Liver (tissue), 9 donors: ENCODE data around the gene HCCS. TPM values are rescaled to one million over a fixed set of nuclear protein-coding genes. Genes with fewer than 3 reads are reported as not detected.

Experiments used
- DNase-seq: peaks from one replicate; pipeline ENCODE4 v3.0.0-alpha.2; 2017; ENCODE audit warnings: low spot score
- H3K27ac ChIP-seq, 2 donors: one replicate each; pipeline ENCODE4 v1.7.0; 2013; ENCODE audit warnings: inconsistent platforms in 2 of 2, low read length in 2 of 2, control low read depth in 1 of 2, low read depth in 1 of 2, mild to moderate bottlenecking in 1 of 2
- H3K27me3 ChIP-seq, 4 donors: one replicate each; pipeline versions ENCODE4 v1.6.1 to v1.7.0; 2013; ENCODE audit warnings: low read length in 3 of 4, inconsistent platforms in 1 of 4, mild to moderate bottlenecking in 1 of 4, moderate library complexity in 1 of 4; ENCODE audit not compliant: control insufficient read depth in 4 of 4, insufficient read depth in 4 of 4
- H3K36me3 ChIP-seq, 4 donors: one replicate each; pipeline versions ENCODE4 v1.6.1 to v1.7.0; 2013; ENCODE audit warnings: low read length in 3 of 4, mild to moderate bottlenecking in 3 of 4, low read depth in 1 of 4, moderate library complexity in 1 of 4; ENCODE audit not compliant: control insufficient read depth in 4 of 4, insufficient read depth in 3 of 4
- H3K4me1 ChIP-seq, 4 donors: one replicate each; pipeline versions ENCODE4 v1.6.1 to v1.7.0; 2013; ENCODE audit warnings: low read length in 3 of 4, mild to moderate bottlenecking in 3 of 4, moderate library complexity in 1 of 4; ENCODE audit not compliant: control insufficient read depth in 4 of 4, insufficient read depth in 4 of 4
- H3K4me3 ChIP-seq, 3 donors: one replicate each; pipeline versions ENCODE4 v1.6.1 to v1.7.0; 2013; ENCODE audit warnings: low read length in 3 of 3, control low read depth in 1 of 3, low read depth in 1 of 3, mild to moderate bottlenecking in 1 of 3
- H3K9ac ChIP-seq, 2 donors: one replicate each; pipeline ENCODE4 v1.7.0; 2013; ENCODE audit warnings: low read length in 2 of 2, mild to moderate bottlenecking in 2 of 2, moderate library complexity in 2 of 2, control low read depth in 1 of 2, low read depth in 1 of 2
- H3K9me3 ChIP-seq, 4 donors: one replicate each; pipeline versions ENCODE4 v1.6.1 to v1.7.0; 2013; ENCODE audit warnings: low read length in 3 of 4; ENCODE audit not compliant: control insufficient read depth in 4 of 4
- ATF3 ChIP-seq: IDR thresholded peaks from 2 replicates; pipeline ENCODE4 v1.6.1; 2016; ENCODE audit warnings: antibody characterized with exemption
- EGR1 ChIP-seq, 2 donors: IDR thresholded peaks; 2 replicates each; pipeline ENCODE4 v1.6.1; 2016 to 2018; ENCODE audit warnings: antibody characterized with exemption in 2 of 2, low read depth in 2 of 2
- FOXA1 ChIP-seq: IDR thresholded peaks from 2 replicates; pipeline ENCODE4 v1.6.1; 2016; ENCODE audit warnings: antibody characterized with exemption
- FOXA2 ChIP-seq: IDR thresholded peaks from 2 replicates; pipeline ENCODE4 v1.6.1; 2016; ENCODE audit warnings: antibody characterized with exemption
- GABPA ChIP-seq, 2 donors: IDR thresholded peaks in 1 of 2; conservative IDR thresholded peaks in 1 of 2; 2 replicates each; pipeline ENCODE4 v1.6.1; 2016; ENCODE audit warnings: antibody characterized with exemption in 2 of 2, mild to moderate bottlenecking in 1 of 2, moderate library complexity in 1 of 2
- HNF4A ChIP-seq, 2 donors: conservative IDR thresholded peaks; 2 replicates each; pipeline ENCODE4 v1.6.1; 2016; ENCODE audit warnings: antibody characterized with exemption in 2 of 2, mild to moderate bottlenecking in 2 of 2
- HNF4G ChIP-seq: IDR thresholded peaks from 2 replicates; pipeline ENCODE4 v1.6.1; 2016; ENCODE audit warnings: antibody characterized with exemption
- JUND ChIP-seq, 2 donors: IDR thresholded peaks; 2 replicates each; pipeline ENCODE4 v1.6.1; 2016; ENCODE audit warnings: antibody characterized with exemption in 2 of 2
- MAX ChIP-seq: IDR thresholded peaks from 2 replicates; pipeline ENCODE4 v1.6.1; 2016; ENCODE audit warnings: antibody characterized with exemption
- NR2F2 ChIP-seq: IDR thresholded peaks from 2 replicates; pipeline ENCODE4 v1.6.1; 2016; ENCODE audit warnings: antibody characterized with exemption
- RAD21 ChIP-seq, 2 donors: IDR thresholded peaks; 2 replicates each; pipeline ENCODE4 v1.6.1; 2016; ENCODE audit warnings: antibody characterized with exemption in 2 of 2, mild to moderate bottlenecking in 2 of 2
- RXRA ChIP-seq, 2 donors: IDR thresholded peaks; 2 replicates each; pipeline ENCODE4 v1.6.1; 2017 to 2018; ENCODE audit warnings: antibody characterized with exemption in 2 of 2, mild to moderate bottlenecking in 1 of 2
- SP1 ChIP-seq: IDR thresholded peaks from 2 replicates; pipeline ENCODE4 v1.6.1; 2018; ENCODE audit warnings: antibody characterized with exemption, mild to moderate bottlenecking
- TAF1 ChIP-seq: conservative IDR thresholded peaks from 2 replicates; pipeline ENCODE4 v1.6.1; 2016; ENCODE audit warnings: antibody characterized with exemption, mild to moderate bottlenecking
- YY1 ChIP-seq: IDR thresholded peaks from 2 replicates; pipeline ENCODE4 v1.6.1; 2016; ENCODE audit warnings: antibody characterized with exemption, mild to moderate bottlenecking
- ZBTB33 ChIP-seq: IDR thresholded peaks from 2 replicates; pipeline ENCODE4 v1.6.1; 2016; ENCODE audit warnings: antibody characterized with exemption
- WGBS: extraction: QIAGEN DNeasy Blood & Tissue Kit; methylation state at CpG from one replicate; pipeline ENCODE4 v1.1.7; 2013; 5-methylcytosine and 5-hydroxymethylcytosine counted together
- polyA plus RNA-seq, 2 donors: library from polyadenylated mRNA; stranded (reverse) in 1 of 2; unstranded in 1 of 2; fragments of 200-250 nt in 1 of 2; fragments of >200 nt in 1 of 2; fragmentation: Nextera tagmentation in 1 of 2; extraction: Ambion mirVana in 1 of 2; gene quantifications; one replicate each; pipeline versions ENCODE4 v1.2.1 to v1.2.3, GENCODE V29; 2013 to 2015
- total RNA-seq, 2 donors: library from RNA; depleted of rRNA; stranded (reverse); fragments of >200 nt; gene quantifications; one replicate each; pipeline ENCODE4 v1.2.3, GENCODE V29; 2014
- TF ChIP-seq, protein P1 (sequence below): IDR thresholded peaks from 2 replicates; pipeline ENCODE4 v1.6.1; 2016; ENCODE audit warnings: antibody characterized with exemption, mild to moderate bottlenecking
- TF ChIP-seq, protein P2 (sequence below): fragments of 150-350 bp; IDR thresholded peaks from 2 replicates; pipeline ENCODE4 v1.5.1; 2017; ENCODE audit warnings: improper control_type of control experiment, low read depth, low read length; ENCODE audit not compliant: missing input control
- donor health status: healthy.
- donor health status: healthy.
- donor health status: healthy.
- donor health status: healthy.
- donor health status: healthy.

The HCCS gene
- total and polyA plus RNA-seq, 4 donors: 11.2 to 16.0 (median 14.3) TPM

GRCh38 chrX:11100281-11101035, 10.7 kb upstream of the HCCS start:
- H3K9me3 ChIP-seq: no peaks in the 10 kb centered on the region
- no peak for TF ChIP-seq NR2F2
- no peak for TF ChIP-seq FOXA1
- peak; percentile 16 to 65 for TF ChIP-seq JUND (IDR thresholded peaks at IDR 0.05)
- TF ChIP-seq RAD21 (IDR thresholded peaks at IDR 0.05): peak; percentile 90
- no peak for TF ChIP-seq GABPA (IDR thresholded peaks at IDR 0.05 in 1 of 2, conservative IDR thresholded peaks at IDR 0.05 in 1 of 2)
- peak; percentile 35 for TF ChIP-seq SP1
- TF ChIP-seq RXRA (IDR thresholded peaks at IDR 0.05): peak; percentile 32 to 38
- no peak for TF ChIP-seq YY1
- TF ChIP-seq, protein P1, sequence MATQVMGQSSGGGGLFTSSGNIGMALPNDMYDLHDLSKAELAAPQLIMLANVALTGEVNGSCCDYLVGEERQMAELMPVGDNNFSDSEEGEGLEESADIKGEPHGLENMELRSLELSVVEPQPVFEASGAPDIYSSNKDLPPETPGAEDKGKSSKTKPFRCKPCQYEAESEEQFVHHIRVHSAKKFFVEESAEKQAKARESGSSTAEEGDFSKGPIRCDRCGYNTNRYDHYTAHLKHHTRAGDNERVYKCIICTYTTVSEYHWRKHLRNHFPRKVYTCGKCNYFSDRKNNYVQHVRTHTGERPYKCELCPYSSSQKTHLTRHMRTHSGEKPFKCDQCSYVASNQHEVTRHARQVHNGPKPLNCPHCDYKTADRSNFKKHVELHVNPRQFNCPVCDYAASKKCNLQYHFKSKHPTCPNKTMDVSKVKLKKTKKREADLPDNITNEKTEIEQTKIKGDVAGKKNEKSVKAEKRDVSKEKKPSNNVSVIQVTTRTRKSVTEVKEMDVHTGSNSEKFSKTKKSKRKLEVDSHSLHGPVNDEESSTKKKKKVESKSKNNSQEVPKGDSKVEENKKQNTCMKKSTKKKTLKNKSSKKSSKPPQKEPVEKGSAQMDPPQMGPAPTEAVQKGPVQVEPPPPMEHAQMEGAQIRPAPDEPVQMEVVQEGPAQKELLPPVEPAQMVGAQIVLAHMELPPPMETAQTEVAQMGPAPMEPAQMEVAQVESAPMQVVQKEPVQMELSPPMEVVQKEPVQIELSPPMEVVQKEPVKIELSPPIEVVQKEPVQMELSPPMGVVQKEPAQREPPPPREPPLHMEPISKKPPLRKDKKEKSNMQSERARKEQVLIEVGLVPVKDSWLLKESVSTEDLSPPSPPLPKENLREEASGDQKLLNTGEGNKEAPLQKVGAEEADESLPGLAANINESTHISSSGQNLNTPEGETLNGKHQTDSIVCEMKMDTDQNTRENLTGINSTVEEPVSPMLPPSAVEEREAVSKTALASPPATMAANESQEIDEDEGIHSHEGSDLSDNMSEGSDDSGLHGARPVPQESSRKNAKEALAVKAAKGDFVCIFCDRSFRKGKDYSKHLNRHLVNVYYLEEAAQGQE: no peak
- TF ChIP-seq ATF3: no peak
- no peak for TF ChIP-seq TAF1
- peak; percentile 35 for TF ChIP-seq HNF4G
- no peak for TF ChIP-seq MAX
- peak; percentile 19 for TF ChIP-seq FOXA2
- TF ChIP-seq, protein P2, sequence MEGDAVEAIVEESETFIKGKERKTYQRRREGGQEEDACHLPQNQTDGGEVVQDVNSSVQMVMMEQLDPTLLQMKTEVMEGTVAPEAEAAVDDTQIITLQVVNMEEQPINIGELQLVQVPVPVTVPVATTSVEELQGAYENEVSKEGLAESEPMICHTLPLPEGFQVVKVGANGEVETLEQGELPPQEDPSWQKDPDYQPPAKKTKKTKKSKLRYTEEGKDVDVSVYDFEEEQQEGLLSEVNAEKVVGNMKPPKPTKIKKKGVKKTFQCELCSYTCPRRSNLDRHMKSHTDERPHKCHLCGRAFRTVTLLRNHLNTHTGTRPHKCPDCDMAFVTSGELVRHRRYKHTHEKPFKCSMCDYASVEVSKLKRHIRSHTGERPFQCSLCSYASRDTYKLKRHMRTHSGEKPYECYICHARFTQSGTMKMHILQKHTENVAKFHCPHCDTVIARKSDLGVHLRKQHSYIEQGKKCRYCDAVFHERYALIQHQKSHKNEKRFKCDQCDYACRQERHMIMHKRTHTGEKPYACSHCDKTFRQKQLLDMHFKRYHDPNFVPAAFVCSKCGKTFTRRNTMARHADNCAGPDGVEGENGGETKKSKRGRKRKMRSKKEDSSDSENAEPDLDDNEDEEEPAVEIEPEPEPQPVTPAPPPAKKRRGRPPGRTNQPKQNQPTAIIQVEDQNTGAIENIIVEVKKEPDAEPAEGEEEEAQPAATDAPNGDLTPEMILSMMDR: peak; percentile 44
- no peak for TF ChIP-seq EGR1 (IDR thresholded peaks at IDR 0.05; ENCODE audit: low read depth in 2 of 2)
- no peak for TF ChIP-seq ZBTB33
- peak; percentile 70 to 76 for TF ChIP-seq HNF4A (conservative IDR thresholded peaks at IDR 0.05)
- peaks cover 0 to 7% (median 4%) of the 10 kb centered on the region in 4 donors for H3K4me1 ChIP-seq
- WGBS: 40% methylated on average over 10 of the region's 10 CpGs
- no peaks in the 10 kb centered on the region for H3K36me3 ChIP-seq
- no peak overlapping the region for H3K4me3 ChIP-seq
- DNase-seq: no peak
- no peaks in the 10 kb centered on the region for H3K27me3 ChIP-seq
- H3K27ac ChIP-seq: no peak overlapping the region
- H3K9ac ChIP-seq: no peak overlapping the region
